PC-9 (cell line): ENCODE data around the gene MYO5B.

Source experiments
- EZH2 ChIP-seq: fragments of 200-600 bp; sonication (generic); IDR thresholded peaks from 2 replicates; pipeline ENCODE4 v1.8.0; 2017; ENCODE audit warnings: antibody characterized with exemption, low read depth
- TF ChIP-seq, protein P1 (sequence below): fragments of 200-600 bp; sonication (generic); conservative IDR thresholded peaks from 2 replicates; pipeline ENCODE4 v1.6.1; 2017; ENCODE audit warnings: mixed run types, antibody characterized with exemption, mild to moderate bottlenecking, moderate library complexity

DNA sequence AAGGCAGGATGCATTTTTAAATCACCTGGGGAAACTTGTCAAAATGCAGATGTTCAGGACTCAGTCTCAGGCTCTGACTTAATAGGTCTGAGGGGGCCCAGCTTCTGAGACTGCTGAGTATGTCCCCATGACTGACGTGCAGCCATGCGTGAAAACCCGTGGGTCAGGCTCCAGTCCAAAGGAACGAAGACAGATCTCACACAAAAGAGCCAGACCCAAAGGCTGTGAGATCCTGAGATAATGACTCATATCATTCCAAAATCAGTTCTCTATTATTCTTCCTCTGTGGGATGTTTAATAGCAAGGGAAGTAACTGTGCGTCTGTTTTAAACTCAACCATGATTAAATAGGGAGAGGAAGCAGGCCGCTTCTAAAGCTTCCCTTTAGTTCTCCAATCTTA is 274.2 kb downstream of the MYO5B start:
- TF ChIP-seq, protein P1, sequence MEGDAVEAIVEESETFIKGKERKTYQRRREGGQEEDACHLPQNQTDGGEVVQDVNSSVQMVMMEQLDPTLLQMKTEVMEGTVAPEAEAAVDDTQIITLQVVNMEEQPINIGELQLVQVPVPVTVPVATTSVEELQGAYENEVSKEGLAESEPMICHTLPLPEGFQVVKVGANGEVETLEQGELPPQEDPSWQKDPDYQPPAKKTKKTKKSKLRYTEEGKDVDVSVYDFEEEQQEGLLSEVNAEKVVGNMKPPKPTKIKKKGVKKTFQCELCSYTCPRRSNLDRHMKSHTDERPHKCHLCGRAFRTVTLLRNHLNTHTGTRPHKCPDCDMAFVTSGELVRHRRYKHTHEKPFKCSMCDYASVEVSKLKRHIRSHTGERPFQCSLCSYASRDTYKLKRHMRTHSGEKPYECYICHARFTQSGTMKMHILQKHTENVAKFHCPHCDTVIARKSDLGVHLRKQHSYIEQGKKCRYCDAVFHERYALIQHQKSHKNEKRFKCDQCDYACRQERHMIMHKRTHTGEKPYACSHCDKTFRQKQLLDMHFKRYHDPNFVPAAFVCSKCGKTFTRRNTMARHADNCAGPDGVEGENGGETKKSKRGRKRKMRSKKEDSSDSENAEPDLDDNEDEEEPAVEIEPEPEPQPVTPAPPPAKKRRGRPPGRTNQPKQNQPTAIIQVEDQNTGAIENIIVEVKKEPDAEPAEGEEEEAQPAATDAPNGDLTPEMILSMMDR = no peak
- no peak for TF ChIP-seq EZH2
